CD4-positive, alpha-beta T cell treated with Interleukin-17A for 4 hours (primary cell): ENCODE results near the gene MYL7.
"Not testable (repeated sequence)": the region's sequence is repeated elsewhere in the genome, so short reads cannot be mapped to it uniquely, and the experiment has no call there.

Experiments
- DNase-seq: peaks from one replicate; pipeline ENCODE4 v3.0.0-alpha.2; 2020; ENCODE audit warnings: mixed read lengths

Gene MYL7

DNA sequence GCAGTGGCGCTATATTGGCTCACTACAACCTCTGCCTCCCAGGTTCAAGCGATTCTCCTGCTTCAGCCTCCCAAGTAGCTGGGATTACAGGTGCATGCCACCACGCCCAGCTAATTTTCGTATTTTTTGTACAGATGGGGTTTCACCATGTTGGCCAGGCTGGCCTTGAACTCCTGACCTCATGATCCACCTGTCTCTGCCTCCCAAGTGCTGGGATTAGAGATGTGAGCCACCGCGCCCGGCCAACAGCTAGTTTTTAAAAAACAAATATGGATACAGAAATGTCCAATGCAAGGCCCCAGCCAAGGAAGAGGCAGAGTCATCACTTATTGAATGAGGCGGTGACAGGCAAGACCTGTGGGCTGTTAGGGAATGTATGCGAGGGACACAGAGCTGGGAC lies 30.8 kb upstream of the MYL7 start:
- DNase-seq = not testable (repeated sequence)

DNA sequence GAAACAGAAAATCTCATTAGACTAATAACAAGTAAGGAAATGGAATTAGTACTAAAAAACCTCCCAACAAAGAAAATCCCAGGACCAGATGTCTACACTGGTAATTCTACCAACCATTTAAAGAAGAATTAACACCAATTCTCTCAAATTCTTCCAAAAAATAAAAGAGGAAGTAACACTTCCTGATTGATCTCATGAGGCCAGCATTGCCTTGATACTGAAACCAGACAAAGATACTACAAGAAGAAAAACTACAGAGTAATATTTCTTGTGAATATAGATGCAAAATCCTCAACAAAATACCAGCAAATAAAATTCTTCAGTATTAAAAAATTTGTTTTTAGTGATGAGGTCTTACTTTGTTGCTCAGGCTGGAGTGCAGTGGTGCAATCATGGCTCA lies 26.8 kb upstream of the MYL7 start:
- DNase-seq = no peak

DNA sequence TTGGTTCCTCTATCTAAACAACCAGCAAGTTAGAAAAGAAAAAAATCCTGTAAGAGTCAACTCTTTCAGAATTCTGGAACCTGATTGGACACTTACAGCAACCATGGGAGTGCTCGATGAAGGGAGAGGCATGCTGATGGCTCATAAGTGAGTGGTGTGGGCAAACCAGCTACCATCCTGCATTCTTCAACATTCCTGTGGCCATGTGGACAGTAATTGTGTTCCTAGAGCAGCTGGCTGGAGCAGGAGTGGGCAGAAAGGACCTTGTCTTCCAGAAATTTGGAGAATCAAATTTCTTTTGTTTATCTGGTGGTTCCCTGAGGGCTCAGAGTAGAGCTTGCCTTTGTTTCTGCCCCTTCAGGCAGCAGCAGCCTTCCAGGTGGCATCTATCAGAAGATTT lies 22.5 kb upstream of the MYL7 start:
- no peak for DNase-seq

DNA sequence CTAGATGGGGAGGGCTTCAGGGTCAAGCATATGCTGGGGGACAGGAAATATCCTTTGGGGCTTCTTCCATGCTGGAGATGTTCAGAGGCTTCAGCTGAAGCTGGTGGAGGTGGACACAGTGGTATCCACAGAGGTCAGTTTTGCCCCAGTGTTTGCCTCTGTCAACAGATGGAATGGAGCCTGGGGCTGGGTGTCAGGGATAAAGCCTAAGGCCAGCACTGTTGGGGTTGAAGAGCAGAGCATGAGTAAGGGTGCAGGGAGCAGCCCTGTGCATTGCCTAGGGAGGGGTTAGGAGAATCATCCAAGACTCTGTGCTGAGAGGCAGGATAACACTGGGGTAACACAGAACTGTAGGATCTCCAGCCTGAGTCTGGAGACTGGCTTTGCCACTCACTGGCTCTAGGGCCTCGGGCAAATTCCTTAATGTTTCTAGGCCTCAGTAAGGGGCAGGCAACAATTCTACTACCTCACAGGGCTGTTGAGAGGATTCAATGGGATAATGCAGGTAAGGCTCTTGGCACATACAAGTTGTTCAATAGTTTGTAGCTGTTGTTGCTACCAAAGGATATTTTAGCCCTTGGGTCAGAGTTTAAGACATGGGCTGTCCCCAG lies 21.8 kb upstream of the MYL7 start:
- no peak for DNase-seq

DNA sequence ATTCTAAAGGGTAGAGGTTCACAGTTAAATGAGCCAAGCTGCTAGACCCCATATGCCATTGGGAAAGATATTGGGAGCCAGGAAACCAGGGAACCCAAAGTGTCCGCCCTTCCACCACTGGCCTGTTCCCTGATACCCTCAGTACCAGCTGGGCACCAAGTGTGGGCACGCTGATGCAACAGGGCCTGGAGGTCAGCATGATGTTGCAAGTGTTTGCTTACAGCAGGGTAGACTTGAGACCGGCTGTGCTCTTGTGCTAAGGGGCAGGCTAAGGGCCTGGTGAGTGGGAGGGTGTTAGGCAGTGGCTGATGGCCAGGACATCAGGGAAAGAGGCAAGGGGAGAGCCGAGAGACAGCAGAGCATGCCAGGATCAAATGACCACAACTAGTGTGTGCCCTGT lies 21.0 kb upstream of the MYL7 start:
- DNase-seq = no peak

DNA sequence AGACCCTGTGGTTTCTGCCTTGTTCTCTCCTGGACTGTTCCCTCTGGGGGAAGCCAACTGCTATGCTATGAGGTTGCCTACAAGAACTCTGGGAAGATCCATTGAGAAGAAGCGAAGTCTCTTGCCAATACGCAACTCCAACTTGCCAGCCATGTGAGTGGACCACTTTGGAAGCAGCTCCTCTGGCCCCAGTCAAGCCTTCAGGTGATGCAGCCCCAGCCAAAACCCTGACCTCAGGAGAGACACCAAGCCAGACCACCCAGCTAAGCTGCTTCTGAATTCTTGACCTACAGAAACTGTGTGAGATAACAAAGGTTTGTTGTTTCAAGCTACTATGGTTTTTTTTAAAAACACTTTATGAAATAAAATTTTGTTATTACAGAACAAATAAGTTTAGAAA lies 20.2 kb upstream of the MYL7 start:
- DNase-seq = no peak

DNA sequence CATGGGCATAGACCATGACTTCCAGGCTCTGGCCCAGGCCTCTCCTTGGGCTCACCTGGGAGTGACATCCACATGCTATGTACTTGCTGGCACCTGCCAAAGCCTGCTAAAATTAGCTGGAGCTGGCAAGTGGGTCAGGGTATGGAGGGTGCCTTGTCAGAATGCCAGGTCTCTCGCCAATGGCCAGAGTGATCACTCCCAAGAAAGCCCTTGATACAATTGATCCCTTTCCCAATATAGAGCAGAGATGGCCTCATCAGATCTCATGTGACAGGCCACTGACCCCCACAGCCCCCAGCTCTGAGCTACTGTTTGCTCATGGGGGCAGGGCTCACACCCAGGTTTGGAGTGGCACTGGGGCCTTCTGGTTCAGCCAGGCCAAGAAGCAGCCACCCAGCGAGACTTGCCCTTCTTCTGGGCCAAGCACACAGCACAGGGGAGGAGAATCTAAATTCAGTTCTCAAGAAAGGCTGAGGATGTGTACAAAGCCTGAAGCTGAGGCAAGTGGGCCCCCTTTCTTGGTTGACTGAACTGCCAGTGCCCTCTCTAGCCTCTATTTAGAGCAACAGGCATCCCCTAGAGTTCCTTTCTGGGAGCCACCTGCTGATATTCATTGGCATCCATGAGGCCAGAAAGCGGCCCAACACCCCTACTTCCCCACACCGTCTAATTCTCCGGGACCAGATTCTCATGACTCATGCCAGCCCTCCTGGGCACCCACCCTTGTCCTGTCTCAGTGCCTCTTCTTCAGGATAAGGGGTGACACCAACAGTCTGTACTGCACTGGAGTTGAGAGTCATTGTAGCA lies 18.9 kb upstream of the MYL7 start:
- no peak for DNase-seq

DNA sequence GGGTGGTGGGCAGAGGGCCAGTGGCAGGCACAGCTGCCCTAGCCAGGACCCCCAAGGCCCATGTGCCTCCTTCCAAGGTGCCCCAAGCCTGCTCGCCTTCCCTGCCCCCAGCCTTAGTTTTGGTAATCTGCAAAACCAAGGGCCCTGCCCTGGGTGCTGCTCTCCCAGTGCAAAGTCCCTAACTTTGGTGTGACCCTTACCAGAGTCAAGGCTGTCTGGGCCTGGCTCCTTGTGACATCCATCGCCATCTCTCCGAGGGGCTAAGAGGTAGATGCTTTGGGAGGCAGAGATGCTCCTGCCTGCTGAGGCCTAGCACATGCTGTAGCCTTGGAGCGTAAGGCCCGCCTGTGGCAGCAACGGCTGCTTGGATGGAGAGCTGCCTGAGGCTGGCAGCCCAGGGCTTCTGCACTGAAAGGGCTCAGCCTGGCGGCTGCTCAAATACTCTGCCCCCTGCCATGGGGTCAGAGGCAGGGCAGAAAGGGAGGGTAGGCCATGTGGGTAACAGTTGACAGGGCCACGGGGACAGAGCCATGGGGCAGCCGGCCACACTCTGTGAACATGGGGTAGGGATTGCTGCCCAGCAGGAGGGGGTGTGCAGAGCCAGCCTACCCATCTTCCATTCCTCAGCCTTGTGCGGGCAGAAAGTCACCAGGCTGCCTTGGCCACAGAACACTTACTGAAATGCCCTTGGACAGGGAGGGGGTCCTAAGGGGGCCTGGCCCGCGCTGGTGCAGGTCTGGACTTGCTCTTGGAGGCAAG lies 17.9 kb upstream of the MYL7 start:
- DNase-seq = no peak

DNA sequence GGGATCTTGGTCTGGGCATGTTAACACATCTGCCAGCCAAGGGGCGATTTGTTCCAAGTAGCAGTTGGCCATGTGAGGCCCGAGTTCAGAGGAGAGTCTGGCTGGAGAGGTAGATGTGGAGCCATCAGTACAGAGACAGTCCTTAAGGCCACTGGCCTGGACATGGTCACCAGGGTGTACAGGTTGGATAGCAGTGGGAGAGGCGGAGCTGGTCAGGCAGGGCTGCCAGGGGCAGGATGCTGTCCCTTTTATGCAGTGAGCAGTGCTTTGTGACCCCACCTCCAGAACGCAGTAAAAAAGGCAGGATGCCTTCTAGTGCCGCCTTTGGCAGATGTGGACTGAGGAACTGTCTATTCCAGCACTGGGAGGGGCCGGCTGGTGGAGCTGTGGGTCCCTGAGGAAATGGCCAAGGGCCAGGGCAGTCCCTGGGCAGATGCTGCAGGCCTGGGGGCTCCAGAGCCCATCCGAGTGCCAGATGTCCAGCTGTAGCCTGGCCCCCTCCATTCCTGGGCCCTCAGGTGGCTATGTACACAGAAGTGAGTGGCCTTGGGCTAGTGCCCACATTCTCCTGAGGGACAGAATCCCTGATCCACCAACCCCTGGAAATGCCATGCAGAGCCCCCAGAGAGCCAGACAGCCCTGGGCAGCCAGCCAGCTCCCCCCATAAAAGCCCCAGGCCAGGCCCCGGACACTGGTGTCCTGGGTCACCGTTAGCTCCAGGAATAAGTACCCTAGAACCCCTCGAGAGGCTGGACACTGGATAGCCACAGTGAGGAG lies 17.2 kb upstream of the MYL7 start:
- no peak for DNase-seq

DNA sequence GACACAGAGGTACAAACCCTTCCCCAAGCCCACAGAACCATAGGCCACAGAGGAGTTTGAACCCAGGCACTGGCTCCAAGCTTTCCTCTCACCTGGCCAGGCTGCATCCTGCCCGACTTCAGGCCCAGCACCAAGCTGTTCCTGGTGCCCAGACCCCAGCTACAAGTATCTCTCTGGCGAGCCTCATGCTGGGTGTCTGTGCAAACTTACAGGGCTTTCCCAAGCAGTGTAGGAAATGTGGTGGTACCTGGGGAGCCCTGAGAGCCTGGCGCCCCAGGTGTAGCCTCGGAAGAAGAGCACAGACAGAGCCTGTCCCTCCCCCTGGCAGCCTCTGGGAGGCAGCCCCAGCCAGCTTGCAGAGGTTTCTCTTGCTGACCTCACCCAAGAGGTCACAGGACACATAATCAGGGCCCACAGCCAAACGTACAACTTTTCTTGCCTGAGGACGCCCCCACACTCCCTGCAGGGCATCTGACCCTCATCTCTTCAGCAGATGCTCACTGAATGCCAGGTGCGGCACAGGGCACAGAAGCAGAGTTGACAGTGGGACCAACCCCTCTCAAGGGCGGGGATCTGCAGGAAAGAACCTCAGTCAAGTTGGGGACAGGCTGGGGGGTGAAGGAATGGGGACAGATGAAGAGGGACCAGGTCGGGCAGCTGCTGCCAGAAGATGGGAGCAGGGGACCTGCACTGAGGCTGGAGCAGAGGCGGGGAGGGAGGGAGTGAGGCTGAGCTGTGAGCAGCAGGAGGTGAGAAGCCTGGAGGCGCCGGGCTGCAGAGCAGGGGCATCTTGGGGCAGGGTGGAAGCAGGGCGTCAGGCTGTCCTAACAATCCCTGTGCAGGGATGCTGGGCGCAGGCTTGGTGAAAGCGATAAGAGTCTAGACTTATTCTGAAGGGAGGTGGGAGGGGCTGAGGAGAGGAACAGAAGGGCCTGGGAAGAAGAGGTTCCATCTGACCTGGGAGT lies 16.3 kb upstream of the MYL7 start:
- DNase-seq = no peak

DNA sequence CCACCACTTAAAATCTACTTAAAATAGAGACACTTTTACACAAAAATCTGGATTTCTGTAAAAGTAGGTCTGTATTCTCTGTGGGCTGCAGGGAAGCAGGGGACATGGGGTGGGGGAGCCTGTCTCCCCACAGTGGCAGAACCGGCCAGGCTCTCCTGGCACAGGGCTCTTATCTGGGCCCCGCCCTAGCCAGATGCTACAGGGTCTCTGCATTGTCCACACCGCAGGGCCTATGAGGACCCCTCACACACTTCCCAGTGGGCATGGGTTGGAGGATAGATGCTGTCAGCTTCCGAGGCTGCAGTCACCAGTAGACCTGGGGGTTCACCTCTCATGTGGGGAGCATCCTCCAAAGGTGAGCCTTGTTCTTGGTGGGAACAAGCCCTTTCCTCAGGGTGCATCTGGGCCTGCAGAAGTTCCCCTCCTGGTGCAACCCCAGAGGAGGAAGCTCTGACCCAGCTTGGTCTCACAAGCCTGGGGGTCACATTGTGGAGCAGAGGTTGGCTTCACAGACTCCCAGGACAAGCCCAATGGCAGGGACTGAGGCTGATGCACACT lies 15.4 kb upstream of the MYL7 start:
- DNase-seq = no peak

DNA sequence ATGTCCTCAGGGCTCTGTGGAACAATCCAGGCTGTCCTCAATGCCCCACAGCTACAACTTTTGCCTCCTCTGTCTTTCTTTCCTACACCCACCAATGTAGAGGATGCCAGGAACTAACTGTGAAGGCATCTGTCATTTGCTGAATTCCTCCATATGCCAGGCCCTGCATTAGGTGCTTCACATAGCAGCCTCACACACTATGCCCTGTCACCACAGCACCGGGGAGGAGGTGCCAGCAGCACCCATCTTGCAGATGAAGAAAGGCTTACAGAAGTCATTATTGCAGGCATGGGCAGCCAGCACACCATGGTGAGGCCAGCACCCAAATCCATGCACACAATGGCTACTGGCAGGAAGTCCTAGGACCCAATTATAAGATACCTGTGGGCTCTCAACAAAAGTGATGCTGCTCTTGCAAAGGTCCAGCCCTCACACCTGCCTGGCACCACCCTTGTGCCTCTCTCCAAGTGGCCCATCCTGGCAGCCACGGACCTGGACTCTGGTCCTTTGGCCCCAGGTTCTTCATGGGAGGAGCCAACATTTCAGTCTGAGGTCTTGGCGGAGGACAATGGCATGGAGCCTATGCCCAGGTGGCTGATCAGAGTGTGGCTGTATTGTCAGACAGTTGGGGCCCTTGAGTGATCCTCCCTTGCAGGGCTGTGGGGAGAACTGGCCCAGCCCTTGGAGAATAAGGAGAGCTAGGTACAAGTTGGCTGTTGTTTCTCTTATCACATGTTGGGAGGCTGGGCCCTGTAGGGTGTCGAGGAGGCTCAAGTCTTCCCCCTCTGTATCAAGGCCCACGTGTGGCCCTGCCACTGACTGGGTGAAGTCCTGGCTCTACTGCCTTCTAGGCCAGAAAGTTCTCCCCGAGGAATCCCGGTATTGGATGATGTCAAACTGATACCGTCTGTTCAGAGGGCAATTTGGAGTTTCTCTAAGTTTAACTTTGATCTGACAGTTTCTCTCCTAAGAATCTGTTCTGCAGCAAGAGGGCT lies 14.4 kb upstream of the MYL7 start:
- DNase-seq = no peak

DNA sequence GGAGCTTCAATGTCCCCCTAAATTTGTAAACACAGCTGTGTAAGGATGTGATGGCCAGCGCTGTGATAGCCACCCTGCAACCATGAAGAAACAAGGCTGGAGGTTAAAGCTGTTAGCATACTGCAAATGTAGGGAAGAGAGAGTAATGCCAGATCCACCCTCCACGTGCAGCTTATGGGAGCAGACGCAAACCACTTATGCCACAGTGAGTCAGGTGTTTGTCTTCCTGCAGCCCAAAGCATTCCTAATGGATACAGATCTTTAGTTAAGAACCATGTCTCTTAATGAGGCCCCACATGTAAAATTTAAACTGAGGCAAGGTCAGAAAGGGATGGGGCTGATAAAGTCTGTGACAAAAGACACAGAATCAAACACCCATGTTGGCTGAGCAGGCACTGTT lies 13.6 kb upstream of the MYL7 start:
- DNase-seq = no peak

DNA sequence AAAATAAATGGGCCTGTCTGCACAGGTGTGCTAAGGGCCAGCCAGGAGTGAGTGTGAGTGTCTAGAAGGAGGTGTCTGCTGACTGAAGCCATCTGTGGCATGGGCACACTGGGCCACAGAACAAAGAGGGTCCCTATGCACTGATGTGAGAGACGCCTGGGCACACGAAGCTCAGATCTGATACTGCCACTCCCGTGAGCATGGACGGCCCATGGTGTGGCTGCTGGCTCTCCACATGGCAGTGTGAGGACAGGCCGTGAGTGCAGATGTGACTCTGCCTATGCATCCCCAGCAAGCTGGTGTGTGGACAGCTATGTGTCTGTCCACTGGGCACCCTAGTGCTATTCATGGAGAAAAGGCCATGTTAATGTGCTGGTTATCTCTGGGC lies 12.8 kb upstream of the MYL7 start:
- no peak for DNase-seq

DNA sequence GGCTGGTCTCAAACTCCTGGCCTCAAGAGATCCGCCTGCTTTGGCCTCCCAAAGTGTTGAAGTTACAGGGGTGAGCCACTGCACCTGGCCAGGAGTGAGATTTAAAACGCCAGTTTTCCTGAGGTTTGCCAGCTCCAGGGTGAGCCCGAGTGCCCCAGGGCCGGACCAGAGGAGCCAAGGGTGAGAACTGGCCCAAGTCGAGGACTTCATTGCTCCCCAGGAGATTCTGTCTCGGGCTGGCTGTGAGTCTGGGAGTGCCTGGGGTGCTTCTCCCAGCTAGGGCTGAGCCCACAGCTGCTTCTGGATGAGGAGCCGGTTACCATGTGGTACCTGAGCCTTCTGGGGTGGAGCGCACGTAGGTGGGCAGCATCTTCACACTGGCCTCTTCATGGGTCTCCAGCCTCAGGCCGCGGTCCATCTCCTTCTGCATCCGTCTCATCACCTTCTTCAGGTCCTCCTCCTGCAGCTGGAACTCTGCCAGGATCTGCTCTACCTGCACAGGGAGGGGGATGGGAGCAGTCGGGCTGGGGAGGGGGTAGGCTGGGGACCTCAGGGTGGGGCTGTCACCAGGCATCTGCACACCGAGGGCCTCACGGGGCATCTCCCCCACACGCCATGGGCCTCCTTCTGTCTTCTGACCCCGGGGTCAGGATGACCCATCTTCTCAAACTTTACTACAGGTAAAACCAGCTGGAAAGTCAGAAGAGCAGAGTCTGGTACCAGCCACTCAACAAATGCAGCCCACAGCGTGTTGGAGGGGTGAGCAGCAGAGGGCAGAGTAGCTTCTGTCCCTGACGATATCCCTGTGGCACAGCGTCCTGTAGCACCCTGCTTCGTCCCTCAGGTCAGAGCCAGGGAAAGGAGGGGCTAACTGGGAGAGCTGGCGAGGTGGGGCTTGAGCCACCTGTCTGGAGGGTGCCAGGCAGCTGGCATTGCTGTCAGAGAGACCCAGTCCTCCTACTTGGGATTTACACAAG lies 12.1 kb upstream of the MYL7 start:
- DNase-seq = no peak

DNA sequence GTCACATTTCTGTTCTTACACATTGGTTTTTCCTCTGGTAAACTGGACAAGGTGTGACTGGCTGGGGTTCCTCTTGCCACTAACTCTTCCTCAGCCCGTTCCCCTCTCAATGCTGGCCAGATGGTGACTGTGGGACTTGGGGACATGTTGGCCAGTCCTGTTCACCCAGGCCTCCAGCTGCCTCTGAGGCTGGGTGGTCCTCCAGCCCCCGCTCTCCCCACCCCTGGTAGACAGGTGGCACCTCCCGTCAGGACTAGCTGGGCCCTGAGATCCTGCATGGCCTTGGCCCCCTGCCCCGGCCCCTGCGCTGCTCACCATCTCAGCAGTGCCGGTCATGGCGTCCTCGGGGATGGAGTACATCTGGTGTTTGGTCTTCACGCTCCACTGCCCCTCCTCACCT lies 10.8 kb upstream of the MYL7 start:
- DNase-seq = no peak

DNA sequence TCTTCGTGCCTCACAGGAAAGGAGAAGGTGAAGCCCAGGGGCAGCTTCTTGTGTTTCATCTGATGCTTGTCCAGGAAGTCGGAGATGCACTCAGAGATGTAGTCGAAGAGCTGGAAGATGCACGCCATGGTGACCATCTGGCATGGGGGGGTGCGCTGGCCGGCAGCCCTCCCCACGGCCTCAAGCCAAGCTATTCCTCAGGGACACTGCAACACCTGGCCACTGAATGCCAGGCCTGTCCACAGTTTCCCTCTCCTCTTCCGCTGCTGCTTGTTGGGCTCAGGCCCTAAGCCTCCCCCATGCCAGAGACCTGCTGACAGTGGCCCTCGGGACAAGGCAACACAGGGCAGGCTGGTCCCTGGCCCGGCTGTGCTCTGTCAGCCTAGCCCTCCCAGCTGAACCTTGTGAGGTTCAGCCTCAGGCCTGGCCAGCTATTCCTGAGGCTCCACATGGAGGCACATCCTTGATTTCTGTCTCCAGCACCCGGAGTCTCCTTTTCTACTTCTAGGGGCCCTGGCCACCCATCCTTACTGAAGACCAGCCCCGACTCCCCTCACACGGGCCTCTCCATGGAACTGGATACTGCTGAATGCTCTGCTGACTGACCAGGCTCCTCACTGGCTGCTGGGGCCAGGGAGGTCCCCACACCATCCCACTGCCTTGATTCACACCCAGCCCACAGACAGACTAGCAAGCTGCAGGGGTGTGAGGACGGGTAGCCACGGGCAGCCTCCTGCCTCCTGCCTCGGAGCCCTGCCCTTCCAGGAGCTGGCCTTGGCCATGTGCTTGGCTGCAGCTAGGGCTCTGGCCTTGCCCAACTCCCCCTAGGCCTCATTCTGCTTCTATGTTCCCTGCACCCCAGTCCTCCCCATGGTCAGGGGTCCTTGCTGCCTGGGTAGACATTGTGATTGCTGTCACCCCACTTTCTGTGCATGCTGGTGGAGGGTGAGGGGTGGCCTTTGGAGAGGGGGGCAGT lies 10.1 kb upstream of the MYL7 start:
- no peak for DNase-seq

DNA sequence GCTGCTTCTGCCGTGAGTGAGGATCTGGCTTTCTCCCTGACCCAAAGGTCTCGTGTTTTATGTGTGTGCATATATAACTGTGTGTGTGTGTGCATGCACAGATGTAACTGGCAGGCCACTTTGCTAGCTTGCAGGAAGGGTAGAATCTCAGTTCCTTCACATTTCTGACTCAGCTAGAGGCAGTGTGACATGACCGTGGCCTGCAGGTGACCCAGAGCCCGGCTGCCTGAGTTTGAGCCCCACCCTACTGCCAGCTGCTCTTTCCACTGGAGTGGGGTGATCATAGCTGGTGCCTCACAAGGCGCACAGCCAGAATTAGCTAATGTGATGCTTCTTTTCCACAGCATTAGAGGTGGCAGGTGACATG lies 9.3 kb upstream of the MYL7 start:
- DNase-seq = no peak
